GM12878 (cell line): ENCODE results near the gene SEL1L3. TPM values are rescaled to one million over a fixed set of nuclear protein-coding genes. Genes with fewer than 3 reads are reported as not detected.

Experiments used
- ATAC-seq: fragments of 200-7000 bp; cut with Tn5 transposase; 3 replicates; pipeline ENCODE4 v1.9.1; 2020; ENCODE audit warnings: mild to moderate bottlenecking, moderate library complexity
- BruUV-seq: library from RNA; stranded (reverse); fragments of 400-500 nt; replicated peaks from 2 replicates; lab custom pipeline; 2021; lab: Mats Ljungman, UMichigan
- CTCF ChIA-PET: fragments of 300-600 bp; sonication (Branson Sonifier 250); formaldehyde crosslinking; extraction: SDS; loops from one replicate; lab custom pipeline; 2021; ENCODE audit warnings: inconsistent platforms; lab: Yijun Ruan, JAX
- POLR2A ChIA-PET: fragments of 350-600 bp; formaldehyde crosslinking; extraction: SDS; loops from one replicate; lab custom pipeline; 2021; ENCODE audit warnings: inconsistent platforms; lab: Charles Lee
- RAD21 ChIA-PET: fragments of 300-600 bp; sonication (Branson Sonifier 250); formaldehyde crosslinking; loops from one replicate; lab custom pipeline; 2023; ENCODE audit warnings: antibody characterized with exemption; ENCODE audit not compliant: unreplicated experiment; lab: Charles Lee
- SMC1A ChIA-PET: fragments of 300-600 bp; sonication (Branson Sonifier 250); formaldehyde crosslinking; loops from one replicate; lab custom pipeline; 2023; ENCODE audit not compliant: unreplicated experiment, uncharacterized antibody; lab: Charles Lee
- DNase-seq: peaks from one replicate; pipeline ENCODE4 v3.0.0-alpha.2; 2011; ENCODE audit warnings: low read depth, low spot score
- FAIRE-seq: peaks from 3 replicates; lab custom pipeline; 2011; peaks lifted over from hg19 to GRCh38; lab: Jason Lieb, UNC
- H2AFZ ChIP-seq: 2 replicates; pipeline ENCODE4 v1.6.0; 2011; ENCODE audit warnings: low read depth, low read length, control low read depth; ENCODE audit not compliant: control insufficient read depth
- H3K27ac ChIP-seq: 2 replicates; pipeline ENCODE4 v1.5.1; 2011; ENCODE audit warnings: control low read depth; ENCODE audit not compliant: control insufficient read depth, insufficient read depth
- H3K27me3 ChIP-seq, 2 experiments: replicated peaks in 1 of 2; 2 replicates each; pipeline versions ENCODE4 v1.6.0 to v1.6.1; 2011; ENCODE audit warnings: low read length in 1 of 2; ENCODE audit not compliant: control insufficient read depth in 2 of 2, insufficient read depth in 2 of 2
- H3K36me3 ChIP-seq, 2 experiments: 2 replicates each; pipeline ENCODE4 v1.5.1; 2011; ENCODE audit warnings: low read length in 1 of 2; ENCODE audit not compliant: control insufficient read depth in 2 of 2, insufficient read depth in 2 of 2
- H3K4me1 ChIP-seq: 2 replicates; pipeline ENCODE4 v1.6.1; 2011; ENCODE audit warnings: mild to moderate bottlenecking, low read length, moderate library complexity, mixed read lengths; ENCODE audit not compliant: control insufficient read depth, insufficient read depth
- H3K4me2 ChIP-seq: 2 replicates; pipeline ENCODE4 v1.6.0; 2011; ENCODE audit warnings: control low read depth; ENCODE audit not compliant: control insufficient read depth, insufficient read depth
- H3K4me3 ChIP-seq: fragments of 200-600 bp; sonication (generic); 2 replicates; pipeline ENCODE4 v1.5.1; 2016
- H3K79me2 ChIP-seq: 2 replicates; pipeline ENCODE4 v1.6.0; 2011; ENCODE audit warnings: low read length; ENCODE audit not compliant: control insufficient read depth, insufficient read depth
- H3K9ac ChIP-seq: 2 replicates; pipeline ENCODE4 v1.8.0; 2011; ENCODE audit warnings: low read length, control low read depth, mixed read lengths; ENCODE audit not compliant: control insufficient read depth, insufficient read depth
- H3K9me3 ChIP-seq: replicated peaks from 3 replicates; pipeline ENCODE4 v1.5.1; 2011; ENCODE audit warnings: mild to moderate bottlenecking, low read length; ENCODE audit not compliant: control insufficient read depth, insufficient read depth
- H4K20me1 ChIP-seq: 2 replicates; pipeline ENCODE4 v1.6.0; 2011; ENCODE audit not compliant: control insufficient read depth, insufficient read depth
- BACH1 ChIP-seq: fragments of 450-650 bp; IDR thresholded peaks from 2 replicates; pipeline ENCODE4 v1.6.1; 2017; ENCODE audit warnings: mild to moderate bottlenecking, borderline replicate concordance
- BCL3 ChIP-seq: IDR thresholded peaks from 2 replicates; pipeline ENCODE4 v1.6.1; 2011; ENCODE audit warnings: borderline replicate concordance, low read depth, mild to moderate bottlenecking, moderate library complexity, low read length; ENCODE audit not compliant: insufficient read depth, poor library complexity, severe bottlenecking
- CBX5 ChIP-seq: sonication (generic); IDR thresholded peaks from 2 replicates; pipeline ENCODE4 v1.6.1; 2016; ENCODE audit warnings: low read depth, moderate library complexity, mild to moderate bottlenecking, inconsistent platforms
- E2F4 ChIP-seq: IDR thresholded peaks from 2 replicates; pipeline ENCODE4 v1.6.1; 2012; ENCODE audit warnings: low read depth, low read length, improper control_type of control experiment
- EZH2 ChIP-seq: IDR thresholded peaks from 2 replicates; pipeline ENCODE4 v1.6.1; 2012; ENCODE audit warnings: low read depth, mild to moderate bottlenecking, control low read depth, inconsistent platforms, low read length, borderline replicate concordance; ENCODE audit not compliant: control insufficient read depth
- GABPA ChIP-seq: IDR thresholded peaks from 2 replicates; pipeline ENCODE4 v1.6.1; 2014; ENCODE audit warnings: antibody characterized with exemption, low read depth, mild to moderate bottlenecking, inconsistent platforms
- HDAC6 ChIP-seq: fragments of 200-600 bp; sonication (generic); IDR thresholded peaks from one replicate; pipeline ENCODE4 v1.8.0; 2017; ENCODE audit warnings: antibody characterized with exemption; ENCODE audit not compliant: unreplicated experiment
- HDGF ChIP-seq: fragments of 450-650 bp; IDR thresholded peaks from 2 replicates; pipeline ENCODE4 v1.6.1; 2016; ENCODE audit warnings: antibody characterized with exemption
- JUNB ChIP-seq: IDR thresholded peaks from 2 replicates; pipeline ENCODE4 v1.6.1; 2016; ENCODE audit warnings: antibody characterized with exemption, mild to moderate bottlenecking
- JUND ChIP-seq: IDR thresholded peaks from 2 replicates; pipeline ENCODE4 v1.6.1; 2012; ENCODE audit warnings: low read depth, mild to moderate bottlenecking, low read length, improper control_type of control experiment, moderate library complexity
- MAX ChIP-seq: IDR thresholded peaks from 2 replicates; pipeline ENCODE4 v1.6.1; 2012; ENCODE audit warnings: low read depth, low read length, improper control_type of control experiment
- NRF1 ChIP-seq: conservative IDR thresholded peaks from 2 replicates; pipeline ENCODE4 v1.6.1; 2011; ENCODE audit warnings: mild to moderate bottlenecking, low read depth, low read length, improper control_type of control experiment
- PAX8 ChIP-seq: fragments of 450-650 bp; IDR thresholded peaks from 2 replicates; pipeline ENCODE4 v1.6.1; 2017; ENCODE audit warnings: mild to moderate bottlenecking, moderate library complexity
- PBX3 ChIP-seq: IDR thresholded peaks from 2 replicates; pipeline ENCODE4 v1.6.1; 2011; ENCODE audit warnings: mild to moderate bottlenecking, low read depth, low read length, moderate library complexity; ENCODE audit not compliant: insufficient replicate concordance
- PKNOX1 ChIP-seq: fragments of 450-650 bp; IDR thresholded peaks from 2 replicates; pipeline ENCODE4 v1.6.1; 2016; ENCODE audit warnings: mild to moderate bottlenecking
- PML ChIP-seq: IDR thresholded peaks from 2 replicates; pipeline ENCODE4 v1.6.1; 2012; ENCODE audit warnings: low read length, inconsistent platforms
- SIN3A ChIP-seq: IDR thresholded peaks from 2 replicates; pipeline ENCODE4 v1.6.1; 2012; ENCODE audit warnings: low read depth, low read length, improper control_type of control experiment
- TAF1 ChIP-seq: IDR thresholded peaks from 2 replicates; pipeline ENCODE4 v1.6.1; 2011; ENCODE audit warnings: mild to moderate bottlenecking, low read depth, low read length, borderline replicate concordance
- YY1 ChIP-seq: IDR thresholded peaks from 2 replicates; pipeline ENCODE4 v1.6.1; 2011; ENCODE audit warnings: low read depth, mild to moderate bottlenecking, low read length
- ZBED1 ChIP-seq: IDR thresholded peaks from 2 replicates; pipeline ENCODE4 v1.6.1; 2016; ENCODE audit warnings: borderline replicate concordance
- WGBS: methylation state at CpG from one replicate; pipeline ENCODE4 v1.1.6; 2016; ENCODE audit warnings: low lambda C conversion rate; ENCODE audit not compliant: insufficient replicate concordance, insufficient coverage; ENCODE audit errors: missing lambda C conversion rate; 5-methylcytosine and 5-hydroxymethylcytosine counted together
- in situ Hi-C: fragments of 300-500 bp; cut with MboI; formaldehyde crosslinking; loops from 9 replicates; pipeline ENCODE4 v1.14.3; 2018; ENCODE audit warnings: mixed read lengths
- intact Hi-C: fragments of 100-400 bp; cut with micrococcal nuclease; formaldehyde crosslinking; loops from one replicate; pipeline ENCODE4 v1.14.2; 2022; ENCODE audit not compliant: unreplicated experiment
- polyA plus RNA-seq, 11 experiments: library from polyadenylated mRNA; depleted of rRNA in 4 of 11; unstranded in 6 of 11; stranded (reverse) in 5 of 11; fragments of >200 nt; fragmentation: Nextera tagmentation in 4 of 11; fragmentation: Illumina TruSeq in 1 of 11; extraction: Ambion mirVana in 4 of 11; extraction: Trizol in 1 of 11; gene quantifications; 1 replicate in 1 of 11; 2 replicates in 10 of 11; pipeline versions ENCODE4 v1.2.1 to v1.2.3, GENCODE V29; 2011 to 2016; ENCODE audit warnings: inconsistent platforms in 2 of 11, missing spikeins in 2 of 11, low read depth in 1 of 11
- total RNA-seq, 4 experiments: library from RNA; depleted of rRNA in 3 of 4; stranded (reverse); fragments of >200 nt in 3 of 4; fragmentation: Illumina TruSeq in 1 of 4; extraction: Trizol in 1 of 4; gene quantifications; 2 replicates each; pipeline versions ENCODE4 v1.2.1 to v1.2.3, GENCODE V29; 2013 to 2021

Gene SEL1L3
- total and polyA plus RNA-seq, 10 of the 15 experiments (the other 5 are each of a cell fraction or from before 2014, with no cell fraction given): 20.4 to 82.2 (median 47.3) TPM

- TF ChIP-seq BCL3 (no peak), JUNB (no peak), E2F4 (no peak), TAF1 (no peak), BACH1 (no peak), SIN3A (no peak), MAX (no peak), EZH2 (no peak), ZBED1 (no peak), GABPA (no peak), YY1 (no peak)
Measured at GRCh38 chr4:25753239-25753638, 109.5 kb downstream of the SEL1L3 start (continued).

- ChIA-PET POLR2A (no interaction called here), CTCF (interaction anchor here (0.6 to 1.3 kb wide), 2 partner anchors 17 to 213 kb away, joined by 3 to 6 read pairs; no protein-coding TSS in a partner anchor), SMC1A (interaction anchor here (1.1 kb wide), 1 partner anchor 11 kb away, joined by 4 read pairs; no protein-coding TSS in a partner anchor), RAD21 (interaction anchor here (1.3 to 1.6 kb wide), 2 partner anchors 17 to 115 kb away, joined by 3 read pairs; no protein-coding TSS in a partner anchor)
- DNase-seq (no peak), FAIRE-seq (no peak), ATAC-seq (no peak)
- H3K9me3 ChIP-seq: no peaks in the 10 kb centered on the region
- H3K4me1 ChIP-seq: no peaks in the 10 kb centered on the region
- BruUV-seq: no TSS peak
- H3K79me2 ChIP-seq: no peaks in the 10 kb centered on the region
- 78% methylated on average over 4 of the region's 4 CpGs for WGBS
- no peak overlapping the region for H3K9ac ChIP-seq
- intact Hi-C loops (no loop called here), in situ Hi-C loops (no loop called here)
- H3K36me3 ChIP-seq: no peaks in the 10 kb centered on the region
- H4K20me1 ChIP-seq: no peaks in the 10 kb centered on the region
- no peak overlapping the region for H3K4me2 ChIP-seq
- H3K27ac ChIP-seq: no peak overlapping the region
- no peak overlapping the region for H3K4me3 ChIP-seq
- H3K27me3 ChIP-seq: no peaks in the 10 kb centered on the region
- no peak overlapping the region for H2AFZ ChIP-seq
- TF ChIP-seq PKNOX1 (no peak), PAX8 (no peak), HDAC6 (no peak), HDGF (no peak), JUND (no peak), PBX3 (no peak), CBX5 (no peak), NRF1 (no peak), PML (no peak)
Measured at GRCh38 chr4:25750874-25751273, 111.9 kb downstream of the SEL1L3 start.
